H9 (cell line): Measurements from ENCODE around the gene SMAD6. TPM values are rescaled to one million over a fixed set of nuclear protein-coding genes. Genes with fewer than 3 reads are reported as not detected.

Experiments used
- DNase-seq: peaks from one replicate; pipeline ENCODE4 v3.0.0-alpha.2; 2017
- H2AFZ ChIP-seq: one replicate; pipeline ENCODE4 v1.6.1; 2013; ENCODE audit warnings: mild to moderate bottlenecking, low read length, control low read depth, moderate library complexity
- H2AK5ac ChIP-seq: 2 replicates; pipeline ENCODE4 v1.6.1; 2013; ENCODE audit warnings: low read length, control low read depth, mixed read lengths; ENCODE audit not compliant: insufficient read length
- H2BK120ac ChIP-seq: one replicate; pipeline ENCODE4 v1.6.1; 2013; ENCODE audit warnings: low read depth, mild to moderate bottlenecking, low read length, control low read depth, inconsistent platforms; ENCODE audit not compliant: poor library complexity, severe bottlenecking
- H2BK12ac ChIP-seq: 2 replicates; pipeline ENCODE4 v1.6.1; 2013; ENCODE audit warnings: low read length, control low read depth, mixed read lengths, low read depth; ENCODE audit not compliant: insufficient read length
- H2BK15ac ChIP-seq: 2 replicates; pipeline ENCODE4 v1.6.1; 2013; ENCODE audit warnings: low read depth, low read length, control low read depth
- H2BK20ac ChIP-seq: one replicate; pipeline ENCODE4 v1.6.1; 2013; ENCODE audit warnings: low read depth, mild to moderate bottlenecking, low read length, control low read depth, inconsistent platforms; ENCODE audit not compliant: poor library complexity, severe bottlenecking
- H2BK5ac ChIP-seq: 2 replicates; pipeline ENCODE4 v1.6.1; 2013; ENCODE audit warnings: low read length, control low read depth, mixed read lengths; ENCODE audit not compliant: insufficient read length
- H3K14ac ChIP-seq: 2 replicates; pipeline ENCODE4 v1.6.1; 2013; ENCODE audit warnings: low read length, control low read depth; ENCODE audit not compliant: insufficient read depth
- H3K18ac ChIP-seq: 2 replicates; pipeline ENCODE4 v1.6.1; 2013; ENCODE audit warnings: low read depth, mild to moderate bottlenecking, mixed read lengths, low read length, control low read depth; ENCODE audit not compliant: insufficient read length
- H3K23ac ChIP-seq: 2 replicates; pipeline ENCODE4 v1.6.1; 2013; ENCODE audit warnings: low read length, control low read depth, mixed read lengths, low read depth; ENCODE audit not compliant: insufficient read length
- H3K23me2 ChIP-seq: 2 replicates; pipeline ENCODE4 v1.6.1; 2013; ENCODE audit warnings: low read depth, mild to moderate bottlenecking, mixed read lengths, low read length, control low read depth; ENCODE audit not compliant: insufficient read length, poor library complexity, severe bottlenecking
- H3K27ac ChIP-seq: 2 replicates; pipeline ENCODE4 v1.5.1; 2013; ENCODE audit warnings: low read length, control low read depth, mixed read lengths, low read depth; ENCODE audit not compliant: insufficient read length
- H3K27me3 ChIP-seq: 2 replicates; pipeline ENCODE4 v1.6.1; 2013; ENCODE audit warnings: low read length, control low read depth, inconsistent platforms; ENCODE audit not compliant: insufficient read depth
- H3K4ac ChIP-seq: 2 replicates; pipeline ENCODE4 v1.6.1; 2013; ENCODE audit warnings: low read depth, mild to moderate bottlenecking, control low read depth, inconsistent platforms, low read length, moderate library complexity
- H3K4me1 ChIP-seq: 2 replicates; pipeline ENCODE4 v1.6.1; 2013; ENCODE audit warnings: low read length, control low read depth, inconsistent platforms; ENCODE audit not compliant: insufficient read depth
- H3K4me2 ChIP-seq: 2 replicates; pipeline ENCODE4 v1.6.1; 2013; ENCODE audit warnings: low read length, control low read depth, mixed read lengths; ENCODE audit not compliant: insufficient read length, insufficient read depth
- H3K56ac ChIP-seq: 2 replicates; pipeline ENCODE4 v1.6.1; 2013; ENCODE audit warnings: low read depth, mild to moderate bottlenecking, mixed read lengths, low read length, control low read depth; ENCODE audit not compliant: insufficient read length
- H3K79me1 ChIP-seq: 2 replicates; pipeline ENCODE4 v1.6.1; 2013; ENCODE audit warnings: low read depth, mild to moderate bottlenecking, moderate library complexity, low read length, control low read depth, inconsistent platforms; ENCODE audit not compliant: insufficient read depth, poor library complexity, severe bottlenecking
- H3K79me2 ChIP-seq: 2 replicates; pipeline ENCODE4 v1.6.1; 2013; ENCODE audit warnings: low read length, control low read depth, inconsistent platforms; ENCODE audit not compliant: insufficient read depth
- H3K9ac ChIP-seq: 2 replicates; pipeline ENCODE4 v1.6.1; 2013; ENCODE audit warnings: low read length, control low read depth, mixed read lengths; ENCODE audit not compliant: insufficient read length; ENCODE audit errors: extremely low read depth
- H3K9me3 ChIP-seq: one replicate; pipeline ENCODE4 v1.6.1; 2013; ENCODE audit warnings: low read depth, low read length, inconsistent platforms; ENCODE audit not compliant: control insufficient read depth
- H3T11ph ChIP-seq: one replicate; pipeline ENCODE4 v1.6.1; 2013; ENCODE audit warnings: mild to moderate bottlenecking, low read length, control low read depth, inconsistent platforms
- H4K20me1 ChIP-seq: one replicate; pipeline ENCODE4 v1.6.1; 2013; ENCODE audit not compliant: control insufficient read depth, insufficient read length, insufficient read depth
- H4K5ac ChIP-seq: 2 replicates; pipeline ENCODE4 v1.6.1; 2013; ENCODE audit warnings: low read depth, mild to moderate bottlenecking, mixed read lengths, low read length, control low read depth; ENCODE audit not compliant: insufficient read length
- H4K8ac ChIP-seq: replicated peaks from 2 replicates; pipeline ENCODE4 v1.6.1; 2013; ENCODE audit warnings: low read length, control low read depth, mixed read lengths, low read depth; ENCODE audit not compliant: insufficient read length
- H4K91ac ChIP-seq: 2 replicates; pipeline ENCODE4 v1.6.1; 2013; ENCODE audit warnings: low read depth, mild to moderate bottlenecking, moderate library complexity, mixed read lengths, low read length, control low read depth; ENCODE audit not compliant: insufficient read length
- H3K27ac Mint-ChIP-seq, 3 experiments: 2 replicates in 2 of 3; 3 replicates in 1 of 3; pipeline ENCODE4 v1.8.0; 2020 to 2021; ENCODE audit warnings: mixed read lengths in 3 of 3, mild to moderate bottlenecking in 1 of 3, moderate library complexity in 1 of 3
- H3K27me3 Mint-ChIP-seq: 2 replicates; pipeline ENCODE4 v1.8.0; 2021; ENCODE audit warnings: low read depth, mild to moderate bottlenecking, moderate library complexity, mixed read lengths
- H3K36me3 Mint-ChIP-seq, 3 experiments: 2 replicates in 2 of 3; 3 replicates in 1 of 3; pipeline ENCODE4 v1.8.0; 2020 to 2021; ENCODE audit warnings: low read depth in 3 of 3, mixed read lengths in 3 of 3; ENCODE audit not compliant: insufficient read depth in 1 of 3
- H3K4me1 Mint-ChIP-seq, 2 experiments: 2 replicates each; pipeline ENCODE4 v1.8.0; 2020; ENCODE audit warnings: mixed read lengths in 2 of 2
- H3K4me3 Mint-ChIP-seq, 2 experiments: 2 replicates in 1 of 2; 3 replicates in 1 of 2; pipeline ENCODE4 v1.8.0; 2020 to 2021; ENCODE audit warnings: mild to moderate bottlenecking in 2 of 2, mixed read lengths in 2 of 2, moderate library complexity in 1 of 2
- H3K9me3 Mint-ChIP-seq, 2 experiments: 2 replicates in 1 of 2; 3 replicates in 1 of 2; pipeline ENCODE4 v1.8.0; 2020; ENCODE audit warnings: mild to moderate bottlenecking in 2 of 2, mixed read lengths in 2 of 2, moderate library complexity in 1 of 2
- WGBS: extraction: QIAGEN DNeasy Blood & Tissue Kit; methylation state at CpG from one replicate; pipeline ENCODE4 v1.1.7; 2013; ENCODE audit warnings: missing lambda C conversion rate, low lambda C conversion rate, mixed read lengths; ENCODE audit not compliant: insufficient read length; ENCODE audit errors: extremely low coverage; 5-methylcytosine and 5-hydroxymethylcytosine counted together
- total RNA-seq: library from RNA; stranded (reverse); gene quantifications from 2 replicates; pipeline ENCODE4 v1.2.1, GENCODE V29; 2021
- TF ChIP-seq, protein P1 (sequence below): fragments of 200-600 bp; sonication (generic); conservative IDR thresholded peaks from 3 replicates; pipeline ENCODE4 v1.8.0; 2021; ENCODE audit warnings: antibody characterized with exemption, mild to moderate bottlenecking

Gene SMAD6
- total RNA-seq, 1 experiment from 2014 or later: 6.0 TPM

DNA sequence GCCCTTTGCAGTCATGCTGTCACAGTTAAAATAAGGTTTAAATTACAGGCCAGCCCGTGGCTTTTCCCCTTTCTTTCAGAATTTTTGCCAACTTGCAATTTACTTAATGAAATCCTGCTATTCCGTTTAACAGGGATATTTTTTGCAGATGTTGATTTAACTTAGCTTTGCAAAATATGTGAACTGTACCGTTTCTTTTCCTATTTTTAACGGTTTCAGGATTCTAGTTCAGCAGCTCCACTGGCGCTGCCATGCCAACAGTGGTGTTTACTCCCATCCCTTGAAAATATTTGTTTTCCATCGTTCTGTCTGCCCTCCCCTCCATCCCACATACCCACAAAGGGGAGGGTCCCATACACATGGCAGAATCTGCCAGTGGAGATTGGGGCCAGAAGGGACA lies 54.3 kb downstream of the SMAD6 start:
- Histone ChIP-seq H2BK20ac (no peak overlapping the region), H3K23me2 (no peaks in the 10 kb centered on the region), H4K8ac (no peak overlapping the region), H2BK5ac (no peak overlapping the region), H3K18ac (no peak overlapping the region), H3T11ph (no peak overlapping the region), H3K23ac (no peak overlapping the region), H3K4me1 (no peaks in the 10 kb centered on the region), H3K9me3 (no peaks in the 10 kb centered on the region), H4K91ac (no peak overlapping the region), H2BK120ac (no peak overlapping the region), H3K27me3 (no peaks in the 10 kb centered on the region), H2BK12ac (no peak overlapping the region), H3K79me2 (no peaks in the 10 kb centered on the region), H3K9ac (no peak overlapping the region), H4K20me1 (no peaks in the 10 kb centered on the region), H2AK5ac (no peak overlapping the region), H3K4me2 (no peak overlapping the region), H3K56ac (no peak overlapping the region), H3K79me1 (no peaks in the 10 kb centered on the region), H3K14ac (no peak overlapping the region), H3K27ac (no peak overlapping the region), H2BK15ac (no peak overlapping the region), H4K5ac (no peak overlapping the region), H2AFZ (no peak overlapping the region), H3K4ac (no peak overlapping the region)
- Mint-ChIP-seq H3K4me1 (peaks cover 19 to 29% of the 10 kb centered on the region in 2 experiments), H3K36me3 (peaks cover 6 to 11% (median 7%) of the 10 kb centered on the region in 3 experiments), H3K4me3 (no peak overlapping the region), H3K27me3 (no peaks in the 10 kb centered on the region), H3K27ac (peak overlapping the region in 1 of 3 experiments; percentile 62; a peak in 1 of 7 replicates), H3K9me3 (peaks cover 6 to 10% of the 10 kb centered on the region in 2 experiments; a peak in 4 of 5 replicates)
- WGBS: no CpG with 5 or more reads among the region's 6 CpGs
- no peak for DNase-seq
- TF ChIP-seq, protein P1, sequence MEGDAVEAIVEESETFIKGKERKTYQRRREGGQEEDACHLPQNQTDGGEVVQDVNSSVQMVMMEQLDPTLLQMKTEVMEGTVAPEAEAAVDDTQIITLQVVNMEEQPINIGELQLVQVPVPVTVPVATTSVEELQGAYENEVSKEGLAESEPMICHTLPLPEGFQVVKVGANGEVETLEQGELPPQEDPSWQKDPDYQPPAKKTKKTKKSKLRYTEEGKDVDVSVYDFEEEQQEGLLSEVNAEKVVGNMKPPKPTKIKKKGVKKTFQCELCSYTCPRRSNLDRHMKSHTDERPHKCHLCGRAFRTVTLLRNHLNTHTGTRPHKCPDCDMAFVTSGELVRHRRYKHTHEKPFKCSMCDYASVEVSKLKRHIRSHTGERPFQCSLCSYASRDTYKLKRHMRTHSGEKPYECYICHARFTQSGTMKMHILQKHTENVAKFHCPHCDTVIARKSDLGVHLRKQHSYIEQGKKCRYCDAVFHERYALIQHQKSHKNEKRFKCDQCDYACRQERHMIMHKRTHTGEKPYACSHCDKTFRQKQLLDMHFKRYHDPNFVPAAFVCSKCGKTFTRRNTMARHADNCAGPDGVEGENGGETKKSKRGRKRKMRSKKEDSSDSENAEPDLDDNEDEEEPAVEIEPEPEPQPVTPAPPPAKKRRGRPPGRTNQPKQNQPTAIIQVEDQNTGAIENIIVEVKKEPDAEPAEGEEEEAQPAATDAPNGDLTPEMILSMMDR: no peak
